ENCODE results near the gene NAMPT.

The NAMPT gene

GRCh38 chr7:106199813-106200364, 84.9 kb downstream of the NAMPT start:
- peak overlapping the region; percentile 23 for H3K27ac ChIP-seq
- no peak for TF ChIP-seq CTCF (conservative IDR thresholded peaks at IDR 0.05)

GRCh38 chr7:106199024-106199423, 85.8 kb downstream of the NAMPT start:
- H3K27ac ChIP-seq, result peak overlapping the region; percentile 23
- no peak for TF ChIP-seq CTCF (conservative IDR thresholded peaks at IDR 0.05)

Data from VCaP (cell line).